ENCODE results near the gene TSPEAR. TPM values are rescaled to one million over a fixed set of nuclear protein-coding genes. Genes with fewer than 3 reads are reported as not detected.

The TSPEAR gene
- total and polyA plus RNA-seq, 7 experiments from 2014 or later, result 0.07 TPM; not detected in 6

GRCh38 chr21:44710294-44710665, 1.1 kb downstream of the TSPEAR start:
- H3K27me3 ChIP-seq (ENCODE audit: control insufficient read depth in 2 of 2, insufficient read depth in 2 of 2, low read length in 2 of 2), result peaks cover 8 to 32% of the 10 kb centered on the region in 2 donors
- ATAC-seq (no peak), DNase-seq (no peak)
- H3K36me3 Mint-ChIP-seq, result peaks cover 0 to 10% (median 0%) of the 10 kb centered on the region in 5 donors
- H3K27ac Mint-ChIP-seq, result no peak overlapping the region
- peaks cover 0 to 16% (median 10%) of the 10 kb centered on the region in 11 donors for H3K9me3 Mint-ChIP-seq
- H3K36me3 ChIP-seq (ENCODE audit: control insufficient read depth in 2 of 3, insufficient read depth in 3 of 3, low read length in 3 of 3), result peaks cover 0 to 3% (median 0%) of the 10 kb centered on the region in 3 experiments
- CTCF ChIA-PET, result no interaction called here
- intact Hi-C loops (cut with micrococcal nuclease), result loop anchor here in 1 of 2 donors (5.0 kb wide), 2 partner anchors 93 to 128 kb away; partner anchors contain the start of gene KRTAP10-5
- peak overlapping the region in 9 of 10 donors; percentile 31 to 80 (median 72) for H3K4me3 Mint-ChIP-seq
- H3K27ac ChIP-seq (ENCODE audit: low read depth, low read length), result no peak overlapping the region
- H3K4me1 Mint-ChIP-seq, result peaks cover 11 to 52% (median 27%) of the 10 kb centered on the region in 7 donors
- peaks cover 0 to 10% (median 4%) of the 10 kb centered on the region in 3 experiments for H3K9me3 ChIP-seq (ENCODE audit: control insufficient read depth in 2 of 3, low read length in 3 of 3)
- peaks cover 67 to 93% (median 77%) of the 10 kb centered on the region in 5 donors for H3K27me3 Mint-ChIP-seq
- POLR2A ChIA-PET, result interaction anchor here (1.1 to 1.4 kb wide), 3 partner anchors 53 to 199 kb away, joined by 3 to 4 read pairs (median 3); partner anchors contain the start of gene KRTAP12-3
- H3K4me1 ChIP-seq (ENCODE audit: control insufficient read depth in 2 of 2, insufficient read depth in 2 of 2, low read length in 2 of 2), result peaks cover 25 to 34% of the 10 kb centered on the region in 2 donors
- no peak overlapping the region for H3K4me3 ChIP-seq (ENCODE audit: low read length)

- H3K36me3 ChIP-seq (ENCODE audit: control insufficient read depth in 2 of 3, insufficient read depth in 3 of 3, low read length in 3 of 3), result peaks cover 0 to 3% (median 0%) of the 10 kb centered on the region in 3 experiments
- peaks cover 25 to 34% of the 10 kb centered on the region in 2 donors for H3K4me1 ChIP-seq (ENCODE audit: control insufficient read depth in 2 of 2, insufficient read depth in 2 of 2, low read length in 2 of 2)
- intact Hi-C loops (cut with micrococcal nuclease), result loop anchor here (1.0 to 5.0 kb wide), 4 partner anchors 15 to 127 kb away; partner anchors contain the start of genes KRTAP10-5 (in 1 of the 2) and KRTAP12-3 (in 1 of the 2)
- ATAC-seq (peak; percentile 58), DNase-seq (peak in 2 of 9 donors; percentile 13 to 32)
- CTCF ChIA-PET, result no interaction called here
- Mint-ChIP-seq H3K4me1 (peaks cover 9 to 46% (median 27%) of the 10 kb centered on the region in 7 donors), H3K36me3 (peaks cover 0 to 13% (median 3%) of the 10 kb centered on the region in 5 donors), H3K4me3 (peak overlapping the region; percentile 39 to 82 (median 72)), H3K9me3 (peaks cover 0 to 19% (median 14%) of the 10 kb centered on the region in 11 donors), H3K27me3 (peaks cover 70 to 93% (median 79%) of the 10 kb centered on the region in 5 donors), H3K27ac (peak overlapping the region in 2 of 9 donors; percentile 9 to 23)
- no peak overlapping the region for H3K27ac ChIP-seq (ENCODE audit: low read depth, low read length)
- peaks cover 0 to 11% (median 4%) of the 10 kb centered on the region in 3 experiments for H3K9me3 ChIP-seq (ENCODE audit: control insufficient read depth in 2 of 3, low read length in 3 of 3)
- peak overlapping the region; percentile 20 for H3K4me3 ChIP-seq (ENCODE audit: low read length)
- POLR2A ChIA-PET, result interaction anchor here (1.1 to 1.4 kb wide), 3 partner anchors 52 to 199 kb away, joined by 3 to 4 read pairs (median 3); partner anchors contain the start of gene KRTAP12-3
- peaks cover 8 to 32% of the 10 kb centered on the region in 2 donors for H3K27me3 ChIP-seq (ENCODE audit: control insufficient read depth in 2 of 2, insufficient read depth in 2 of 2, low read length in 2 of 2)
Observed at GRCh38 chr21:44709426-44710293, 1.7 kb downstream of the TSPEAR start.

GRCh38 chr21:44708866-44709425, 2.4 kb downstream of the TSPEAR start:
- peak overlapping the region in 8 of 10 donors; percentile 66 to 82 (median 73) for H3K4me3 Mint-ChIP-seq
- Histone ChIP-seq H3K4me1 (ENCODE audit: control insufficient read depth in 2 of 2, insufficient read depth in 2 of 2, low read length in 2 of 2) (peaks cover 25 to 34% of the 10 kb centered on the region in 2 donors), H3K27me3 (ENCODE audit: control insufficient read depth in 2 of 2, insufficient read depth in 2 of 2, low read length in 2 of 2) (peaks cover 8 to 32% of the 10 kb centered on the region in 2 donors), H3K36me3 (ENCODE audit: control insufficient read depth in 2 of 3, insufficient read depth in 3 of 3, low read length in 3 of 3) (peaks cover 0 to 3% (median 0%) of the 10 kb centered on the region in 3 experiments), H3K4me3 (ENCODE audit: low read length) (no peak overlapping the region), H3K9me3 (ENCODE audit: control insufficient read depth in 2 of 3, low read length in 3 of 3) (peaks cover 0 to 17% (median 4%) of the 10 kb centered on the region in 3 experiments), H3K27ac (ENCODE audit: low read depth, low read length) (no peak overlapping the region)
- CTCF ChIA-PET, result no interaction called here
- peaks cover 0 to 11% (median 3%) of the 10 kb centered on the region in 5 donors for H3K36me3 Mint-ChIP-seq
- H3K9me3 Mint-ChIP-seq, result peaks cover 0 to 24% (median 14%) of the 10 kb centered on the region in 11 donors
- POLR2A ChIA-PET, result interaction anchor here (1.3 to 1.4 kb wide), 2 partner anchors 51 to 90 kb away, joined by 3 to 4 read pairs; partner anchors contain the start of gene KRTAP12-3
- DNase-seq, result no peak
- intact Hi-C loops (cut with micrococcal nuclease), result loop anchor here (1.0 to 2.0 kb wide), 2 partner anchors 16 to 52 kb away; partner anchors contain the start of gene KRTAP12-3 (in 1 of the 2)
- no peak for ATAC-seq
- H3K27ac Mint-ChIP-seq, result peak overlapping the region in 2 of 9 donors; percentile 23 to 38
- peaks cover 69 to 93% (median 78%) of the 10 kb centered on the region in 5 donors for H3K27me3 Mint-ChIP-seq
- peaks cover 6 to 44% (median 26%) of the 10 kb centered on the region in 7 donors for H3K4me1 Mint-ChIP-seq

DNA sequence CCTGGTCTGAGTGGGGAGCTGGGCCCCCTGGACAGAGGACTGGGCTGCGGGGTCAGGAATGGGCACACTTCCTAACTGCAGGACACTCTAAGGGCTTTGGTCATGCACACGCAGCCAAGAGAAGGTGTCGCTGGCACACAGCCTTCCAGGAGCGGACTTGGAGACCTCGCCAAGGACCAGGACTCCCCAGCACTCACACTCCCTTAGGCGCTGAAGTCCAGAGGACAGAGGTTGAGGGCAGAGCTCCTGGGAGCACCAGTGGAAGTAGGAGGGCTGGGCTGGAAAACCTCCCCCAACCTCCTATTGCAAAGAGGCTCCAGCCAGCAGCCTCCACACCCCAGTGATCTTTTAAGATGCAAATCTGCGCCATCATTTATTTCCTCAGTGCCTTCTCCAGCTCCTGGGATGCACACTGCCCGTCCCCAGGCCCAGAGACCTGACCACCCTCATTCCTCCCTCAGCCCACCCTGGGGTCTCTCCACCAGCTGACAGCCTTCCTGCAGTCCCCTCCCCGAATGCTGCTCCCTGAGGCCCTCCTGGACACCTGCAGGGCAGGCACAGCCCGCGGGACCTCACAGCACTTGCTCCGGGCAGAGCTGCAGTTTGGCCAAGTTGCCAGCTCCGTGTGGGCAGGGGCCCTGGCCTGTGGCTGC, 3.0 kb downstream of the TSPEAR start:
- Histone ChIP-seq H3K27me3 (ENCODE audit: control insufficient read depth in 2 of 2, insufficient read depth in 2 of 2, low read length in 2 of 2) (peaks cover 8 to 37% of the 10 kb centered on the region in 2 donors), H3K4me1 (ENCODE audit: control insufficient read depth in 2 of 2, insufficient read depth in 2 of 2, low read length in 2 of 2) (peaks cover 25 to 34% of the 10 kb centered on the region in 2 donors), H3K27ac (ENCODE audit: low read depth, low read length) (no peak overlapping the region), H3K9me3 (ENCODE audit: control insufficient read depth in 2 of 3, low read length in 3 of 3) (peaks cover 0 to 17% (median 4%) of the 10 kb centered on the region in 3 experiments), H3K36me3 (ENCODE audit: control insufficient read depth in 2 of 3, insufficient read depth in 3 of 3, low read length in 3 of 3) (peaks cover 0 to 3% (median 0%) of the 10 kb centered on the region in 3 experiments), H3K4me3 (ENCODE audit: low read length) (no peak overlapping the region)
- intact Hi-C loops (cut with micrococcal nuclease), result loop anchor here in 1 of 2 donors (2.0 kb wide), 1 partner anchor 16 kb away; no protein-coding TSS in a partner anchor
- Mint-ChIP-seq H3K36me3 (peaks cover 0 to 11% (median 3%) of the 10 kb centered on the region in 5 donors), H3K4me3 (peak overlapping the region in 3 of 10 donors; percentile 55 to 79 (median 72)), H3K27me3 (peaks cover 63 to 90% (median 75%) of the 10 kb centered on the region in 5 donors), H3K27ac (no peak overlapping the region), H3K4me1 (peaks cover 6 to 44% (median 26%) of the 10 kb centered on the region in 7 donors), H3K9me3 (peaks cover 0 to 24% (median 14%) of the 10 kb centered on the region in 11 donors)
- ATAC-seq (no peak), DNase-seq (no peak)
- POLR2A ChIA-PET, result no interaction called here
- CTCF ChIA-PET, result no interaction called here

- Histone ChIP-seq H3K36me3 (ENCODE audit: control insufficient read depth in 2 of 3, insufficient read depth in 3 of 3, low read length in 3 of 3) (peaks cover 0 to 3% (median 0%) of the 10 kb centered on the region in 3 experiments), H3K4me1 (ENCODE audit: control insufficient read depth in 2 of 2, insufficient read depth in 2 of 2, low read length in 2 of 2) (peaks cover 25 to 34% of the 10 kb centered on the region in 2 donors), H3K27ac (ENCODE audit: low read depth, low read length) (no peak overlapping the region), H3K27me3 (ENCODE audit: control insufficient read depth in 2 of 2, insufficient read depth in 2 of 2, low read length in 2 of 2) (peaks cover 8 to 27% of the 10 kb centered on the region in 2 donors), H3K9me3 (ENCODE audit: control insufficient read depth in 2 of 3, low read length in 3 of 3) (peaks cover 0 to 17% (median 4%) of the 10 kb centered on the region in 3 experiments), H3K4me3 (ENCODE audit: low read length) (no peak overlapping the region)
- no peak for DNase-seq
- intact Hi-C loops (cut with micrococcal nuclease), result no loop called here
- ChIA-PET CTCF (no interaction called here), POLR2A (interaction anchor here (0.6 kb wide), 1 partner anchor 138 kb away, joined by 3 read pairs; no protein-coding TSS in a partner anchor)
- peaks cover 0 to 24% (median 14%) of the 10 kb centered on the region in 11 donors for H3K9me3 Mint-ChIP-seq
- peaks cover 6 to 42% (median 26%) of the 10 kb centered on the region in 7 donors for H3K4me1 Mint-ChIP-seq
- H3K36me3 Mint-ChIP-seq, result peaks cover 0 to 11% (median 3%) of the 10 kb centered on the region in 5 donors
- peaks cover 63 to 90% (median 76%) of the 10 kb centered on the region in 5 donors for H3K27me3 Mint-ChIP-seq
- peak overlapping the region in 6 of 10 donors; percentile 7 to 36 (median 20) for H3K4me3 Mint-ChIP-seq
- H3K27ac Mint-ChIP-seq, result peak overlapping the region in 1 of 9 donors; percentile 43
- ATAC-seq, result no peak
Observed at GRCh38 chr21:44706706-44707581, 4.4 kb downstream of the TSPEAR start.
